Activated naive CD8-positive, alpha-beta T cell treated with anti-CD3 and anti-CD28 coated beads, Interleukin-2, amount 50 U/mL, for 16 hours (primary cell): ENCODE data around the gene PBX4.
"Not testable (repeated sequence)": the region's sequence is repeated elsewhere in the genome, so short reads cannot be mapped to it uniquely, and the experiment has no call there.

Experiments
- DNase-seq: peaks from one replicate; pipeline ENCODE4 v3.0.0-alpha.2; 2020; ENCODE audit warnings: low read depth, low spot score

Gene PBX4

DNA sequence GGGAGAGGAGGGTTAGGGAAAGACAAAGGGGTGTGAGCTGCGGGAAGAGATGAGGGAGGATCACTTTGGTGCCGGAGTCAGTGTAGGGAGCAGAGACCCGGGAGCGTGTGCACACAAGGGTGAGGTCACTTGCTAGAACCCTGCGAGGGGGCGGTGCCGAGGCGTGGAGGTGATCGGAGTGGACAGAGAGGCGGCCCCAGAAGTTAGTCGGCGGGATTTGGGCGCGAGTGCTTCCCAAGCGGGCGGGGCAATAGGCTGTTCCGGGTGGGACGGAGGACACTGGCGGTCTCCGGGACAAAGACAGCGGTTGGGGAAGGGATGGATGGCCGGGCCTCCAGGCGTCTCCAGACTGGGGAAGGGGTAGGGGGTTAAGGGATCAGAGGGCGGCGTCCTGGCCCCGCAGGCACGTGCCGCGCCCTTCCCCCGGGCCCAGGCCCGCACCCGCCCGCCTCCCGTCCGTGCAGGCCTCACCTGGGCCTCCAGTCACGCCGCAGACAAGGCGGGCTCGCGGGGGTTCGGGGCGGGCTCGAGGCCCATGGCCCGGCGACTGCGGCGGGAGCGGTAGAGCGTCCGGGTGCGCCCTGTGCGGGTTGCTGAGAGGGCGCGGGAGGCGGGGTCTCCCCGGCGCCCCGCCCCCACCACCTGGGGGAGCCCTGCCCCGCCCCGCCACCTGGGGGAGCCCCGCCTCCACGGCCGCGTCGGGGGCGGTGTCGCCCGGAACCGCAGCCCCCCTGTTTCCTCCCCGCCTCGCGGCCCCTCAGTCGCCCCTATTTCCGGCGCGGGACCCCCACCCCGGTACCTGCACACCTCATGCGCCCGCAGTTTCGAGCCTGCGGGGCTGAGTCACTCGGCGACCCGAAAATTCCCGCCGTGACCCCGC lies 9.4 kb upstream of the PBX4 start, which contains the start of gene LPAR2:
Gene LPAR2, minus strand, starts transcription at position 600 of the 880 bp plus-strand sequence. CDS start 945 bp downstream, outside the sequence.
- DNase-seq: peak; percentile 40

DNA sequence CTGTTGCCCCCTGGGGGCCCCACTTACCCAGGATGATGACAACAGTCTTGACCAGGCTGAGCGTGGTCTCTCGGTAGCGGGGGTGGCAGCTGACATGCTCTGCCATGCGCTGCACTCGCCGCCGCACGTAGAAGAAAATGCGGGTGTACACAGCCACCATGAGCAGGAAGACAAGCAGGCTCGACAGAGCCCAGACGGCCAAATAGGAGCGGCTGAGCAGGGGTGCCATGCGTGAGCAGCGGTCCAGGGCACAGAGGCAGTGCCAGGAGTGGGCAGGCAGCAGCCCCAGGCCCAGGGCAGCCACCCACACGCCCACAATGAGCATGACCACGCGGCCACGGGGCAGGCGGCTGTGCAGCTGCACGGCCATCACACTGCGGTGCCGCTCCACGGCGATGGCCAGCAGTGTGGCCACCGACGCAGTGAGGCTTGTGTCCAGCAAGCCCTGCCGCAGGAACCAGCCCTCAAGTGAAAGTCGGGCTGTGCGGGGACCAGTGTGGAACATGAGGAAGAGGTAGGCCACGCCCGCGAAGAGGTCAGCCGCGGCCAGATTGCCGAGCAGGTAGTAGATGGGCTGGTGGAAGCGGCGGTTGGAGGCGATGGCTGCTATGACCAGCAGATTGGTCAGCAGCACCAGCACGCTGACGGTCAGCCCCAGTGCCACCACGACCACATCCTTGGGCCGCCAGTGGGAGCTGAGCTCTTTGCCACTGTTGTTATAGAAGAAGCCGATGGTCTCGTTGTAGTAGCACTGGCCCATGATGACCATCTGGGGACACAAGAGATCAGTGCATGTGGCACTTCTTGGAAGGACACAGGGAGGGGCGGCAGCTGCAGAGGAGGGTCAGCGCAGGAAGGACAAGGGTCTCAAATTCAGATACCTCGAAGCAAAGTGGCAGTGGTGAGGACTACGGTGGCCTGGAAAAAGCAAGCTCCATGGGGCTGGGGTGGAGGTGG lies 8.3 kb upstream of the PBX4 start:
- no peak for DNase-seq

DNA sequence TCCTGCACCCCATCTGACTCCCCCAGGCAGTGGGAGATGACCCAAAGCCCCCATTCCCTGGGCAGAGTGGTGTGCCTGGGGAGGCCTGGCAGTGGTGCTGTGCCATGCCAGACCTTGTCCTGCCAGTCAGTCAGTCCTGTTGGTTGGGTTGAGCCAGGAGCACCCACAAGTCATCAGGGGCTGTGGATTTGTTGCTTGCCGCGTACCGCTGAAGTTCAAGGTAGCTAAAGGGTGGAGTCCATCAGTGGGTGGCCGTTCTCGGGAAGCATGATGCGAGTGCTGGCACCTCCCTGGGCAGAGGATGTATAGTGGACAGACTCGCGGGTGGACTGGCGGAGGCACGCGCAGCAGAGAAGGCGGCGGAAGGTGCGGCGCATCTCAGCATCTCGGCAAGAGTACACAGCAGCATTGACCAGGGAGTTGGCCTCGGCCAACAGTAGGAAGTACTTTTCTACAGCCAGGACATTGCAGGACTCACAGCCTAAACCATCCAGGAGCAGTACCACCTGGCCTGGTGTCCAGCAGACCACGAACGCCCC lies 5.6 kb upstream of the PBX4 start:
- no peak for DNase-seq

DNA sequence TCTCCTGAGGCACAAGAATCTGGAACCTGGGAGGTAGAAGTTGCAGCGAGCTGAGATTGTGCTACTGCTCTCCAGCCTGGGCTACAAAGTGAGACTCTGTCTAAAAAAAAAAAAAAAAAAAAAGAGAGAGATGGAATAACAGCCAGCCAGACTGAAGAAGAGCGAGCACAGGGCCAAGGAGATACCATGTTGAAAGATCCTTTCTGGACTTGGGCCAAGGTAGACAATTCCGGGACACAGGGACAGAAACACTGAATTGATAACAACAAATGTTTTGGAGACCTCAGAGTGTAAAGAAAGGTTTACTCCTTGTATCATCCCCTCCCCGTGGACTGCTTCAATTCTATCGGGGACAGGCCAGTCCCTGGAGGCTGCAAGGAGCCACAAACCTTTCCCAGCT lies 4.9 kb upstream of the PBX4 start:
- DNase-seq: no peak

DNA sequence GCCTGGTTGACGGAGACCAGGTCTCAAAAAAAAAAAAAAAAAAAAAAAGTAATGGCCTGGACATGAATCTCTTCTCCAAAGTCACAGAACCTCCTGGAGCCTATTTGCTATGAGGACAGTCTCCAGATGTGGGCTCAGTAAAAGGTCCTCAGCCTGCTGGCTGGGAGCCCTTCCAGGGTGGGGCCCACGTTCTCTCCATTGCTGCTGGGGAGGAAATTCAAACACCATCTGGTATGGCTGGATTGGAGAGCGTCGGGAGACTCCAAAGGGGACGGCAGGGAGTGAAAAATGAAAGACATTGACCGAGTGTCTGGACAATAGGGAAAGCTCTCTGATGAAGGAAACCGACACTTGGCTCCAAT lies 1.3 kb upstream of the PBX4 start:
- no peak for DNase-seq

DNA sequence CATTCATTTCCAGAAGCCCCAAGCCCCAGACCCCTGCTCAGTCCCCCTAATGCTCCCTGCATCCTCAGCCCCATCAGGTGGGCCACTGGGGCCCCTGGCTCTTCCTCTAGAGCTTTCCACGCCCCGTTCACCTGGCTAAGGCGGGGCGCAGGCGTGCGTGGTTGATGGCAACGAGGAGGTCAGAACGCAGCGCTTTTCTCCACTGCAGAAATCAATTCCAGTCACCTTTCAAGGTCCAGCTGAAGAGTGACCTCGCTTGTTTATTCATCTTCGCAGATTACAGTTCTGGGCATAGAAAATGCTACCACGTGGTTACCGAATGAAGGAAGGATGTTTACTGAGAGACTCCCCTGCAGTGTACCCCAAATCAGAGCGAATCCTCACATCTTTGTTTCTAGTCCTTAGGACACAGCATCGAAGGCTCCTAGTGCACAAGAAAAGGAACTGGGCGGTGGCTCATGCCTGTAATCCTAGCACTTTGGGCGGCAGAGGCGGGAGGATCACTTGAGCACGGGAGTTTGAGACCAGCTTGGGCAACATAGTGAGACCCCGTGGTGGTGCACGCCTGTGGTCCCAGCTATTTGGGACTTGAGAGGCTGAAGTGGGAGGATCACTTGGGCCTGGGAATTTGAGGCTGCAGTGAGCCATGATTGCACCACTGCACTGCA lies 828 bp upstream of the PBX4 start:
- no peak for DNase-seq

DNA sequence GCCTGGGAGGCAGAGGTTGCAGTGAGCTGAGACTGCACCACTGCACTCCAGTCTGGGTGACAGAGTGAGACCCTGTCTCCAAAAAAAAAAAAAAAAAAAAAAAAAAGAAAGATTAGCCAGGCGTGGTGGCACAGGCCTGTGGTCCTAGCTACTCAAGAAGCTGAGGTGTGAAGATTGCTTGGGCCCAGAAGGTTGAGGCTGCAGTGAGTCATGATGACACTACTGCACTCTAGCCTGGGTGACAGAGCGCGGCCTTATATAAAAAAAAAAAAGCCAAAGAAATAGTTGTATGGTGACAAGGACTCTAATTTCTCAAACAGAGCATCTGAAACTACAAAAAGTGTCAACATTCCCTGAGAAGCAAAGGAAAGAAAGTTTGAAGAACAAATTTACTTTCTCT lies 3.4 kb downstream of the PBX4 start:
- no peak for DNase-seq

DNA sequence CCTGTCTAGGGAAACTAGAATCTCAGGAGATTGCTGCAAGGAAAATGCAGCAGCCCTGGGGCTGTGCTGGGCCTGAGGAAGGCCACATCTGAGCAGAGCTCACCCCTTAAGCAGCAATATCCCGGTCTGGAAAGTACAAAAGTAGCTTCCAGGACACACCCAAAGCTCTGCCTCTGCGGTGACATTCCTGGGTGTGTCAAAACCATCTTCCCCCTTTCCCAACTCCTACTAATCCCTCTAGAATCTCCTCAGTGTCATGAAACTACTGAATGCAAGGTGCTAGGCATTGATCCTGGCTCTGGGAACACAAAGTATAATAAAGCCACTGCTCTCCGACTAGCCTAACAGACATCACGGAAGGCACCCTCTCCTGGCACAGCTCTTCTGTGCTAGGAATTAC lies 5.0 kb downstream of the PBX4 start:
- DNase-seq: no peak

DNA sequence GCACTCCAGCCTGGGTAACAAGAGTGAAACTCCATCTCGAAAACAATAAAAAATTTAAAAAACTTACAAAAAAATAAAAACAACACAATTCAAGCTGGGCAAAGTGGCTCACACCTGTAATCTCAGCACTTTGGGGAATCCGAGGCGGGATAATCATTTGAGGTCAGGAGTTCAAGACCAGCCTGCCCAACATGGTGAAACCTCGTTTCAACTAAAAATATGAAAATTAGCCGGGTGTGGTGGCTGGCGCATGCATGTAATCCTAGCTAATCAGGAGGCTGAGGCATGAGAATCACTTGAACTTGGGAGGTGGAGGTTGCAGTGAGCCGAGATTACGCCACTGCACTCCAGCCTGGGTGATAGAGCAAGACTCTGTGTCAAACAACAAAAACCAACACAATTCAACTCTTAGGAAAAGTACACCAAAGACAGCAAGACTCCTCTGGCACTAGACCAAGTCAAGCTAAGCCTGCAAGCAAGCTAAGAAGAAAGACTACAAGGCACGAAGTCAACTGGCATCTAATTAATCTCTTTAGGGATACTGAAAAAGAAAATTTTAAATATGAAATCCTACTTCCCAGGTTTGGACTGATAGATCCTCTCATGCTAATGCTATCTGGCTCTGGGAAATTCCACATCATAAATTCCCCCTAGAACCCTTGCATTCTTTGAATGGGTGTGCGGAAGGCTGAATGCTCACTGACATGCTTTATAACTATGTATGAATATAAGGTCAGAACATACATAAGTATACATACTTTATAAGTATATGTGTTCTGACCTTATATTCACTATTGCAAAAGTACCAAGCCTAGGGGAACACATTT lies 7.9 kb downstream of the PBX4 start:
- no peak for DNase-seq

DNA sequence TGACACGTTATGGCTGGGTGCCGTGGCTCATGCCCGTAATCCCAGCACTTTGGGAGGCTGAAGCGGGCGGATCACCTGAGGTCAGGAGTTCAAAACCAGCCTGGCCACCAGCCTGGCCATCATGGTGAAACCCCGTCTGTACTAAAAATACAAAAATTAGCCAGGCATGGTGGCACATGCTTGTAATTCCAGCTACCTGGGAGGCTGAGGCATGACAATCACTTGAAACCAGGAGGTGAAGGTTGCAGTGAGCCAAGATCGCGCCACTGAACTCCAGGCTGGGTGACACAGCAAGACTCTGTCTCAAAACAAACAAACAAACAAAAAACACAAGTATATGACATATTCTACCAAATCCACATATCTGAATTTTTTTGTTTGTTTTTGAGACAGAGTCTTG lies 11.8 kb downstream of the PBX4 start:
- not testable (repeated sequence) for DNase-seq

DNA sequence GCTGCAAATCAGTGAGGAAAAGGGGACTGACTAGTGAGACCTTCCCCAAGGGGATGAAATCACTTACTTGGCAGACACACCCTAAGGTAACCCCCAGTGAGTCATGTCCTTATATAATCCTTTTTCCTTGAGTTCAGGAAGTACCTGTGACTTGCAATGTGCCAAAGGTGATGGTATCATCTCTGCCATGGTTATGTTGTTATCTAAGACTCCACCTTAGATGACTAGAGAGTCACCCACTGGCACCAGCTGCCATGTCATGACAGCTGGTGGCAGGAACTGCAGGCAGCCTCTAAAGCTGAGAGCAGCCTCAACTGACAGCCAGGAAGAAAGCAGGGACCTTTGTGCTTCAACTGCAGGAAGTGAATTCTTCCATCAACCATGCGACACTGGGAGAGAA lies 12.5 kb downstream of the PBX4 start:
- DNase-seq: no peak

DNA sequence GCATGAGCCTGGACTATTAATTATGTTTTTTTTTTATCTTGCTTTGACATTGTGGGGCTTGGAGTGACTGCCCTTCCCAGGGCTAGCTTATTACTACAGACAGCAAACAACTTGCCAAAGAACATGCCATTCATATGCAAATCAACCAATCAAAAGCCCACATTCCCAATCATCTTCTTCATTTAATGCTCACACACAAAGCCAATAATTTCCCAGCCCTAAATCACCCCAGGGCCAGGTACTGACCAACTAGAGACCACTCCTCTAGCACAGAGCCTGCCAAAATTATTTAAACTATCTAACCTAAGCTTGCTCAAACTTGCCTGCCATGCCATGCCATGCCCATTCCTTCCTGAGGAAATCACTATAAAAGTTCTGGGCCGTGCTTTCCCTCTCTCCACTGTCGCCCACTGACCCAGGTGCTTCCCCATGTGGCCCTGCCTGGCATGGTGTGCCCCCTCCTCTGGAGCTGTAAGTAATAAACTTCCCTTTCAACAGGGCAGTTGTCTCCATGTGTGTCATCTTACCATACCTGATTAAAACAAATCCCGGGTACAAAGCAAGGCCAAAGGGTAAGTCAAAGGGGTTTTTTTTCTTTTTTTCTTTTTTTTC lies 15.7 kb downstream of the PBX4 start:
- DNase-seq: no peak

DNA sequence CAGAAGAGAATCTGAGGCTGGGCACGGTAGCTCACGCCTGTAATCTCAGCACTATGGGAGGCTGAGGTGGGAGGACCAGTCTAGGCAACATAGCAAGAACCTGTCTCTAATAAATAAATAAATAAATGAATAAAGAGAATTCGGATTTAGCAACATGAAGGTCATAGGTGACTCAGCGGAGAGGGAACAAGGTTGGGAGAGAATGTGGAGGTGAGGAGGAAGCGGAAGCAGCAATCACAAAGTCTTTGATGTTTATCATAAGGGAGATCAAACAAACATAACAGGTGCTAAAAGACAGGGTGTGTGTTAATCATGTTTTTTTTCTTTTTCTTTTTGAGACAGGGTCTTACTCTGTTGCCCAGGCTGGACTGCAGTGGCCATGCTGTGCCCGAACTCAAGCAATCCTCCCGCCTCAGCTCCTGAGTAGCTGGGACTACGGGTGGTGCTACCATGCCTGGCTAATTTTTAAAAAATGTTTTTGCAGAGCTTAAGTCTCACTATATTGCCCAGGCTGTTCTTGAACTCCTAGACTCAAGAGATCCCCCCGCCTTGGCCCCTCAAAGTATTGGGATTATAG lies 16.3 kb downstream of the PBX4 start:
- DNase-seq: no peak

DNA sequence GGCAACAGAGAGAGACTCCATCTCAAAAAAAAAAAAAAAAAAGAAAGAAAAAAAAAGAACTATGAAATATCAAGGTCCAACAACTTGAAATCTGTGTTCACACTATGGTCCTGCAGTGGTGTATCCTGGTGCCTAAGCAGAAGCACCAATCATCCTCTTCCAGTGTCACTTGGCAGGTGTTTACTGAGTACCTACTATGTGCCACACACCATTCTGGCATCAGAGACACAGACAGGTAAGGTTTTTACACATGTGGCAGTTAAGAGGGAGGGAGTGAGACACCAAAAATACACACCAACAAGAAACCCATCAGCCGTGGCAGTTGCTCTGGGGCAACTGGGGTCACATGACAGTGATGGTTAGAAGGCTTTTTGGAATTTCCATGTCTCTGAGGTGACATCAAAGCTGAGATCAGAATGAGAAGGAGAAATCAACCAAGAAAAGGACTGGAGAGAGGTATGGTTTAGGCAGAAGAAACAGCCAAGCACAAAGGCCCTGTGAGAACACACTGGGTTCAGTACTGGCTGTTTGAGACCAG lies 17.6 kb downstream of the PBX4 start:
- no peak for DNase-seq

DNA sequence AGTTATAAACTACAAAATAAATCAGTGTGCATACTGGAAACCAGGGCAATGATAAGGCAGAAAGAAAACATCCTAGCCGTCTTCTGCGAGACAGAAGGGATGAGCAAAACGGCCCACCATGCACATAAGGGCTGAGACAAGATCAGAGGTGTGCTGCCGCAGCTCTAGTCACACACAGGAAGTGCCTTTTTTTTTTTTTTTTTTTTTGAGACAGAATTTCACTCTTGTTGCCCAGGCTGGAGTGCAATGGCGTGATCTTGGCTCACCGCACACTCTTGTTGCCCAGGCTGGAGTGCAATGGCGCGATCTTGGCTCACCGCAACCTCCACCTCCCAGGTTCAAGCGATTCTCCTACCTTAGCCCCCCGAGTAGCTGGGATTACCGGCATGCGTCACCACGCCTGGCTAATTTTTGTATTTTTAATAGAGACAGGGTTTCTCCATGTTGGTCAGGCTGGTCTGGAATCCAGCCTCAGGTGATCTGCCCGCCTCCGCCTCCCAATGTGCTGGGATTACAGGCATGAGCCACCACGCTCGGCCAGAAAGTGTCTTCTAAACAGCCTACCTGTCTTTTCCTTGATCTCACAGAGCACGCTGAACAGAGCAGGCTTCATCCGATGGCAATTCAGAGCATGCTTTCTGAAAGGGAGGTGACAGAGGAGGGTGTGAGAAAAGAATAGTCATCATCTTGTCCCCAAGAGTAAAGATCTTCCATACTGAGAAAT lies 19.6 kb downstream of the PBX4 start:
- DNase-seq: not testable (repeated sequence)

DNA sequence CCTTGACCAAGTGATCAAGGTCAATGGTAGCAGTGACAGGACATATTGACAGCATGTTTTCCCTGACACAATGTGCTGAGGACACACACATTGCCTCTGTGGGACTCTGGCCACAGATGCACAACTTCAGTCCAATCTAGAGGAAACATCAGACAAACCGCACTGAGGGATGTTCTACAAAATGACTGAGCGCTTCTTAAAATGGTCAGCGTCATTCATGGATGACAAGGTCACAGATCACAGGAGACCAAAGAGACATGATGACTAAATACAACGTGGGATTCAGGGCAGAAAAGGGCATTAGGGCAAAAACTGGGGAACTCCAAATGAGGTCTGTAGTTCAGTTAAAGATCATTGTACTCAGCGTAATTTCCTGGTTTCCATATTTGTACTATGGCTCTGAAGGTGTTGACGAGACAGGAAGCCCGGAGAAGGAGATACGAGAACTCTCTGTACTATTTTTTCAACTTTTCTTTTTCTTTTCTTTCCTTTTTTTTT lies 20.6 kb downstream of the PBX4 start:
- DNase-seq: no peak

DNA sequence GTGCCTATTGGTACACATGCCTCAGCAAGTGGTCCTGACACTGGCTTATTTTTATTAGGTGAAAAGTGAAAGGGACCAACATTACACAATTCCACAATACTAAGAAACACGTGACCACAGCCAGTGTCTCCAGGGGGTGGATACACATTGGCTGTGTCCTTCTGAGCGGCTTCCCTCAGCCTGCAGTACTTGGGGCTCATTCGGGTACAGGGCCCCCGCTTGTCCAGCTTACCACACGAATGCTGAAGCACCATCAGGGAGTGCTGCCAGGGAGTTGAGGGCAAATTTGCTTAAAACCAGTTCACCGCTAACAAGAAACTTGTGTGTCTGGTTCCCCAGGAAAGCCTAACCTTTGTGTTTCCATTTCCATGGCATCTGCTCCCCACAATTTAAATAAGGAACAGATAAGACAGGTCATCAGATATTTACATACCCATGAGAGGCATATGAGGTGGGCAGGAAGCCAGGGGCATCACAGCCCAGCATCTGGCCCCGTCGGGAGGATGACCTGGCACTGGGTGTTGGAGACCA lies 23.3 kb downstream of the PBX4 start:
- DNase-seq: no peak

DNA sequence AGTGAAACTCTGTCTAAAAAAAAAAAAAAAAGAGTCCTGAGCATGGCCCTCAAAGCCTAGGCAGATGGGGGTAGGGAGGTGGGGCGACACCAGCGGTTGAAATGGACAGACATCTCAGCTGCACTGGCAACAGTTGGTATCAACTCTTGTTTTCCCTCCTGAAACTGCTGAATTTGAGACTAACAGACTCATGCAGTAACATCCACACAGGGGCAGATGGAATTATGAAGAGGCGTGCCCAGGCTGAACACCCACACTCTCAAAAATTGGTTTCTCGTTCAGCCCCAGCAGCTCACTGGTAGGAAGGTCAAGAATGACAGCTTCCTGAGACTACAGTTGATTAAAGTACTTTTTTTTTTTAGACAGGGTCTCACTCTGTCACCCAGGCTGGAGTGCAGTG lies 24.1 kb downstream of the PBX4 start:
- DNase-seq: no peak

DNA sequence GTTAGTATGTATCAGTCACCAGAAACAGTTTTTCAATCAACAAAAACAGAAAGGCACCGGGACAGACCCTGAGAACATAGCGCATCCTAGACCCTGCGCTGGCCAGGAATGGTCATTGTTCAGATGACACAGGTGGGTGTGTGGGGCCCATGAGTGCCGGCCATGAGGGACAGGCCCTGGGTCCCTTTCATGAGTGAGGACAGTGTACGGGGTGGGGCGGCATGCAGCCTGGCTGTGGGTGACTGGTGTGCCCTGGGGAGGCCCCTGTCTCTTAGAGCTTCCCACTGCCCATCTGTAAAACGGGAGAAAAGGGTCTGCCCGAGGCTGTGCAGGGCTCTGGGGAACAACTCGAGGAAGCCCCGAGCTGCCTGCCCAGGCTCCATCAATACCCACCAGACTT lies 25.8 kb downstream of the PBX4 start:
- no peak for DNase-seq
